Raji (cell line): ENCODE measurements around the gene IGF2R.

Experiments
- POLR2A ChIP-seq: IDR thresholded peaks from 2 replicates; pipeline ENCODE4 v1.6.1; 2011; ENCODE audit warnings: low read depth, low read length, control low read depth; ENCODE audit not compliant: insufficient read depth

Gene IGF2R

DNA sequence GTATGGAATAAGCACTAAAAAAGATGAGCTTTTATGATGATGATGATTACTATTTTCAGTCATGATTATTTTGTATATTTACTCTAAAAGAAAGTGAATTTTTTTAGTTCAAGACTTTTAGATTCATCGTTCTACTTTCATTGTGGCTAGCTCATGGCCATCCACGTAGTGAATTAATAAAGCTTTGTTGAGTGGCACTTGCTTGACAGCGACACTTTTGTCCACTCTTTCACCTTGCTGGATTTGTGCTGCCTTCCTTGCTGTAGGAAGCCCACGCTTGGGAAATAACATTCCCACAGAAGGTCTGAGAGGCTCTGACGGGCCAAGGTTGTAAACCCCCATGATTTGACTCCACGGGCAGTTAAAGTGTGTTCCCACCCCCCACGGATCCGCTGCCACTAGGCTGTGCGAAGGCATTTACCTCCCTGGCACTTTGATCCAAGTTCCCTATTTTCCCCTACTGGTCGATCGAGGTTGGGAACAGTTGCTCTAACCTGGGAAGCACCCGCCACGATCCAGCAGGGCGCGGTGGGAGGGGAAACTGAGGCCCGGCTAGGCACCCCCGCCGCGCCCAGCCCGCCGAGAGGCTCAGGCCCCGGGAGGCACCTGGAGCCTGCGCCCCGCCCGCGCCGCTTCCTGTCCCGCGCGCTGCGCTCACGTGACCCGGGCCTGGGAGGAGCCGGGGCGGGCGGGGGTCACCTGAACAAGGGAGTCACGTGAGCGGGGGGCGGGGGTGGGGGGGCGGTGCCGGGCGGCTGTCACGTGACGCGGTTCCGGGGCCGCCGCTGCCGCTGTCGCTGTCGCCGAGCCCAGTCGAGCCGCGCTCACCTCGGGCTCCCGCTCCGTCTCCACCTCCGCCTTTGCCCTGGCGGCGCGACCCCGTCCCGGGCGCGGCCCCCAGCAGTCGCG, at the start of gene IGF2R:
IGF2R (plus strand) TSS at position 788 of the 909 bp plus-strand sequence. CDS start 165 bp downstream, outside the sequence.
- TF ChIP-seq POLR2A: peak; percentile 82

GRCh38 chr6:159919800-159920199, 49.1 kb upstream of the IGF2R start:
- TF ChIP-seq POLR2A: no peak

GRCh38 chr6:159926542-159927203, 42.2 kb upstream of the IGF2R start:
- TF ChIP-seq POLR2A: no peak

DNA sequence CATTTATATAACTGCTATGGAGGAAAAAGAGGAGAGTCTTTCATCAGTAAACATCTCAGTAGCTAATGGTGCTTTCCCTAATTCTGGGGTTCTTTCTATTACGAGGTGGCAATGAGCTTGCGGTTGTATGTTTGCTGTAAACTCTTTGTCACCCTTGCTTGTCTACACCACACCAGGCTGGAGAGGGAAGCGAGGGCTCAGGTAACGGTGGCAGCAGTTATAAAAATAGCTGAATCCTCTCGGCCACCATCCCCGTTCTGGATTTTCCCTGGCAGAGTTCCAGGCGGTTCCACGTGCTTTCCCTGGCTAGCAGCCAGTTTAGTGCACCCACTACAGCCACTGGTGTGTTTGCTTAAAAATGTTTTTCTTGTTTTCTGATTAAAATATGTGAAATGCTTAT, 39.1 kb upstream of the IGF2R start:
- no peak for TF ChIP-seq POLR2A

DNA sequence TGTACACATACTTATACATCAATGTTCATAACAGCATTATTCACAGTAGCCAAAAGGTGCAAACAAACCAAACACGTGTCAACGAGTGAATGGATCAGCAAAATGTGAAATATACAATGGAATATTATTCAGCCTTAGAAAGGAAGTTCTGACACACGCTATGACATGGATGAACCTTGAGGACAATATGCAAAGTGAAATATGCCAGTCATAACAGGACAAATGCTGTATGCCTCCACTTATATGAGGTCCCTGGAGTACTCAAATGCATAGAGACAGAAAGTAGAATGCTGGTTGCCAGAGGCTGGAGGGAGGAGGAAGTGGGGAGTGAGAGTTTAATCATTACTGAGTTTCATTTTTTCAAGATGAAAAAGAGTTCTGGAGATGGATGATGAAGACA, 37.8 kb upstream of the IGF2R start:
- no peak for TF ChIP-seq POLR2A

DNA sequence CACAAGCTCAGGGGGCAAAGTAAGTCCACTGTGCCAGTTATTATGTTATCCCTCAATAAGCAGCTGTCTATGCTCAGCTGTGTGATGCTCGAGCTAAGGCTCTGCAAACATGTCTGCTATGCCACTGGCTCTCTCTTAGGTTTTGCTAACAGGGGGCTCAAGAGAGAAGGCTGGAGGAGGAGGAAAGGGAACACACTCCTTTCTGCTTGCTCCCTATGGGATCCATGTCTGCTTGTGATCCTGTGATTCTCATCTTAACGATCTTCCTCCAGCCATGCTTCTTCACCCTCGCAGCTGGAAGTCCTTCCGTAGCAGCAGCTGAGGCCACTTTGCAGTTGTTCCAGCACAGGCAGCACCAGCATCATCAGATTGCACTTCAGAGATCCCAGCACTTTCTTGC, 37.0 kb upstream of the IGF2R start:
- no peak for TF ChIP-seq POLR2A

- no peak for TF ChIP-seq POLR2A
These were observed 35.8 kb upstream of the IGF2R start for GRCh38 chr6:159933077-159933476.

GRCh38 chr6:159934181-159934580, 34.7 kb upstream of the IGF2R start:
- no peak for TF ChIP-seq POLR2A

DNA sequence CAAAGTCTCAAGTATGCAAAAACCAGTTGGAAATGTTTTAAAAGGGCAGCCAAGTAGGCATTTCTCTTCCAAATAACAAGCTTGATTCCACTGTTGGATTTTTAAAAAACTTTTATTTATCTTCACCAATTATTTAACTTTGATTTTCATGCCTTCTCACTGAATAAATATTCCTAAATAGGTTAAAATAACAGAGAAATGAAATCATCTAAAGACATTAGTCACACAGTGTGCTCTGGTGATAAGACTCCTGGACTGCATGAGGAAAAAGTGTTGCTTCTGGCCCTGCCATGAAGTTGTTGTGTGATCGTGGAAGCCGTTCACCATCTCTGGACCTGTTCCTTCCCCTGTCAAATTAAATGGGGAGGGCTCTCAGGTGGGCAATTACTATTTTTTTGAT, 33.8 kb upstream of the IGF2R start:
- no peak for TF ChIP-seq POLR2A

DNA sequence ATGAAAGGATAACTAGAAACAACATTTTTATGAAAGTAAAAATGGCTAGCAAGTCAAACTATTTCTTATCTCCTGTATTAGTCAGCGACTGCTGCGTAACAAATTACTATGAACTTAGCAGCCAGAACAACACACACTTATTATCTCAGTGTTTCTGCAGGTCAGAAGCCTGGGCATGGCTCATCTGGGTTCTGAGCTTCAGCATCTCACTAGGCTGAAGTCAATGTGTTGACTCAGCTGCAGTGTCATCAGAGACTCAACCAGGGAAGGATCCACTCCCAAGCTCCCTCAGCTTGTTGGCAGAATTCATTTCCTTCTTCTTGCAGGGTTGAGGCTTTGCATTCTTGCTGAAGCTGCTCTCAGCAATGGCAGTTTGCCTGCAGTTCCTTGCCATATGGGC, 33.2 kb upstream of the IGF2R start:
- no peak for TF ChIP-seq POLR2A

GRCh38 chr6:159939591-159940016, 29.3 kb upstream of the IGF2R start:
- TF ChIP-seq POLR2A: no peak

DNA sequence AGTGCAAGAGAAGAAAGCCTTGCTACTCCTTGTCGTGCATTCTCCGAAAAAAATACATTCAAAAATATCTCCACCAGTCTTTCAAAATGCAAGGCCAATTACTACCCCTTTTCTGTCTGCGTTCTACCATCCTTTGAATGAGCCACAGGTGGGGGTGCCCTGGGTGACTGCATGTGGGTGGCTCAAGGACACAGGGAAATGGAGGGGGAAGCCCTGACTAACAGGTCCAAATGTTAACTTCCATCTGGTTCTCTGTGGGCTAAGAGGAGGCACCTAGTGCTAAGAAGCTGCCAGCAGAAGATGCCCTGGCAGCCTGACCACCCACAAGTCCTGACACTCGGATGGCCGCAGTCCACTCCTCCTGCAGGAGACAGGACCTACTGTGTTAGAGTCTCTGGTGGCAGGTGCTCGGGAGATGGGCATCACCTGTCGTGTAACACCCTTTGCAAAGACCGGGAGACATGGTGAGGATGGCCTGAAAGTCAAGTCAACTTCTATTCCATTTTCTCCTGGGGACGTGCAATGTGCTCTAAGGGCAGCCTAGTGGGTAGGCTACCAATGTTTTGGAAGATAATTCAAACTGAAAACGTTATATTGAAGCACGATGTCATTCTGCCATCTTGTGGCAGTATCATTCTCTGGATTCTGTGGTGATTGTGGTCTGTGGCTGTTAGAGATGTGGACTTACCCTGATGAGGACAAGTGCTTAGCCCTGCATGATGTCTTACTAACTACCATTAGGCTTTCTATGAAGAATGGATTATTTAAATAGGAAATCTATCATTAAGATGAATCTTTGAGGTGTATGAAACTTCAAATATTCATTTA, 27.4 kb upstream of the IGF2R start:
- TF ChIP-seq POLR2A: no peak

DNA sequence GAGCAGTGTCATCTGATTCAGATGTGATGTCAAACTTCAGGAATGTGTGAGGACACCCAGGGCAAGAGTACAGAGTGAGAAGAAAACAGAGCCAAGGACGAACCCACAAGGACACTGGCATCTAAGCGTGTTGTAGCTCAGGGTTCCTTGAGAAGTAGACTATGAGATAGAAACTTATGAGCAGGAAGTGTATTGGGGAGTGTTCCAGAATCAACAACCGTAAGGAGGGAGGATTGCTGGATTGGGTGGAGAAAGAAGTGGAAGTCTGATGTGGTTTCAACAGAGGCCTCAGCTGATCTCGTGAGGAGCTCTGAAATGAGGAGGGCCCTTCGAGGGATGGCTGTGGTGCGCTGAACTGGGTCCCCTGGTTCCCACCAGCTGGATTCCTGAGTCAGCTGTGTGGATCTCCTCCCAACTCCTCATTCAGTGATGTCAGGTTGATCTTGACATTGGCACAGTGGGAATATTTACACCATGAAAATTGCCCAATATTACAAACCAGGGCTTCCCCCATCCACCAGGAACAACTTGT, 25.7 kb upstream of the IGF2R start:
- TF ChIP-seq POLR2A: no peak

GRCh38 chr6:159943968-159944598, 24.8 kb upstream of the IGF2R start:
- no peak for TF ChIP-seq POLR2A
